SK-N-SH (cell line): Measurements from ENCODE around the gene LEMD1. TPM values are rescaled to one million over a fixed set of nuclear protein-coding genes. Genes with fewer than 3 reads are reported as not detected.

Experiments
- CTCF ChIA-PET: fragments of 300-600, 350-600 bp; formaldehyde crosslinking; extraction: SDS; loops from one replicate; lab custom pipeline; 2021; lab: Yijun Ruan, JAX
- POLR2A ChIA-PET: fragments of 350-600 bp; sonication (Branson Sonifier 250); formaldehyde crosslinking; extraction: SDS; loops from one replicate; lab custom pipeline; 2020; ENCODE audit warnings: antibody characterized with exemption, inconsistent platforms; lab: Yijun Ruan, JAX
- DNase-seq: peaks from one replicate; pipeline ENCODE4 v3.0.0; 2012
- H2AFZ ChIP-seq: fragments of 200-600 bp; sonication (generic); 2 replicates; pipeline ENCODE4 v1.8.1; 2016; ENCODE audit warnings: antibody characterized with exemption, mild to moderate bottlenecking, low read depth
- H3F3A ChIP-seq: fragments of 200-600 bp; sonication (generic); replicated peaks from 2 replicates; pipeline ENCODE3; 2016; ENCODE audit warnings: antibody characterized with exemption, mild to moderate bottlenecking; ENCODE audit not compliant: insufficient read depth
- H3K27ac ChIP-seq, 2 experiments: fragments of 200-500 bp in 1 of 2; fragments of 200-600 bp in 1 of 2; sonication (Bioruptor generic) in 1 of 2; sonication (generic), shearing (Covaris generic) in 1 of 2; 2 replicates each; pipeline versions ENCODE4 v1.5.1 to v1.6.1; 2014 to 2016; ENCODE audit warnings: low read depth in 2 of 2, inconsistent platforms in 1 of 2, low read length in 1 of 2, mild to moderate bottlenecking in 1 of 2, mixed read lengths in 1 of 2
- H3K27me3 ChIP-seq: fragments of 200-600 bp; sonication (generic), shearing (Covaris generic); 2 replicates; pipeline ENCODE4 v1.6.1; 2016; ENCODE audit warnings: mixed run types; ENCODE audit not compliant: insufficient read depth
- H3K36me3 ChIP-seq, 2 experiments: fragments of 200-500 bp in 1 of 2; fragments of 200-600 bp in 1 of 2; sonication (Bioruptor generic) in 1 of 2; sonication (generic) in 1 of 2; replicated peaks in 1 of 2; 2 replicates each; pipeline versions ENCODE3 to v1.5.1; 2014 to 2016; ENCODE audit warnings: low read length in 1 of 2, mild to moderate bottlenecking in 1 of 2; ENCODE audit not compliant: insufficient read depth in 2 of 2, control insufficient read depth in 1 of 2
- H3K4me1 ChIP-seq, 2 experiments: fragments of 200-500 bp in 1 of 2; fragments of 200-600 bp in 1 of 2; sonication (Bioruptor generic) in 1 of 2; sonication (generic), shearing (Covaris generic) in 1 of 2; 2 replicates each; pipeline versions ENCODE4 v1.5.1 to v1.6.1; 2014 to 2016; ENCODE audit warnings: low read depth in 1 of 2, low read length in 1 of 2, mixed run types in 1 of 2; ENCODE audit not compliant: insufficient read depth in 2 of 2, control insufficient read depth in 1 of 2
- H3K4me2 ChIP-seq: fragments of 200-600 bp; sonication (generic), shearing (Covaris generic); 2 replicates; pipeline ENCODE4 v1.6.1; 2017; ENCODE audit warnings: mixed run types
- H3K4me3 ChIP-seq, 2 experiments: fragments of 200-500 bp in 1 of 2; fragments of 200-600 bp in 1 of 2; sonication (Bioruptor generic) in 1 of 2; sonication (generic), shearing (Covaris generic) in 1 of 2; 2 replicates each; pipeline versions ENCODE4 v1.5.1 to v1.8.1; 2014 to 2016; ENCODE audit warnings: low read depth in 2 of 2, inconsistent platforms in 1 of 2, low read length in 1 of 2, mild to moderate bottlenecking in 1 of 2, mixed read lengths in 1 of 2, moderate library complexity in 1 of 2
- H3K79me2 ChIP-seq: fragments of 200-600 bp; sonication (generic); 2 replicates; pipeline ENCODE4 v1.8.1; 2017; ENCODE audit warnings: mild to moderate bottlenecking; ENCODE audit not compliant: insufficient read depth
- H3K9ac ChIP-seq: fragments of 200-600 bp; sonication (generic); 2 replicates; pipeline ENCODE4 v1.6.1; 2017; ENCODE audit warnings: mixed run types
- H3K9me2 ChIP-seq: fragments of 200-600 bp; sonication (generic); 2 replicates; pipeline ENCODE4 v1.6.1; 2017; ENCODE audit warnings: mixed run types
- H3K9me3 ChIP-seq: fragments of 200-600 bp; sonication (generic); 2 replicates; pipeline ENCODE4 v1.6.1; 2017; ENCODE audit warnings: mixed run types, mild to moderate bottlenecking, moderate library complexity
- H4K20me1 ChIP-seq: fragments of 200-600 bp; sonication (generic); 2 replicates; pipeline ENCODE4 v1.6.1; 2017; ENCODE audit warnings: mild to moderate bottlenecking, mixed run types; ENCODE audit not compliant: insufficient read depth
- CHD2 ChIP-seq: fragments of 150-350 bp; IDR thresholded peaks from 2 replicates; pipeline ENCODE4 v1.6.1; 2018; ENCODE audit warnings: low read length; ENCODE audit not compliant: partially characterized antibody
- ELF1 ChIP-seq: IDR thresholded peaks from 2 replicates; pipeline ENCODE4 v1.4.0; 2012
- EP300 ChIP-seq, 2 experiments: IDR thresholded peaks; 2 replicates each; pipeline versions ENCODE4 v1.4.0 to v1.6.1; 2012; ENCODE audit warnings: borderline replicate concordance in 1 of 2, low read depth in 1 of 2, low read length in 1 of 2
- EZH2phosphoT487 ChIP-seq: fragments of 200-600 bp; sonication (generic); IDR thresholded peaks from 2 replicates; pipeline ENCODE4 v1.6.1; 2017; ENCODE audit warnings: low read depth, mixed run types, mild to moderate bottlenecking, antibody characterized with exemption, moderate library complexity, borderline replicate concordance
- FOSL2 ChIP-seq: IDR thresholded peaks from 2 replicates; pipeline ENCODE4 v1.4.0; 2012; ENCODE audit warnings: low read depth, mild to moderate bottlenecking, moderate library complexity, borderline replicate concordance
- GABPA ChIP-seq: IDR thresholded peaks from 2 replicates; pipeline ENCODE4 v1.4.0; 2012; ENCODE audit warnings: low read depth, mild to moderate bottlenecking
- GATA2 ChIP-seq: sonication (generic); formaldehyde crosslinking; IDR thresholded peaks from 2 replicates; pipeline ENCODE4 v1.5.0; 2020; ENCODE audit warnings: mild to moderate bottlenecking, missing genetic modification reagents
- POLR2AphosphoS5 ChIP-seq: IDR thresholded peaks from 2 replicates; pipeline ENCODE4 v1.6.1; 2012; ENCODE audit warnings: low read depth, low read length
- RFX5 ChIP-seq: IDR thresholded peaks from 2 replicates; pipeline ENCODE4 v1.6.1; 2012; ENCODE audit warnings: mild to moderate bottlenecking, improper control_type of control experiment, low read length
- RXRA ChIP-seq: IDR thresholded peaks from 2 replicates; pipeline ENCODE4 v1.4.0; 2012; ENCODE audit warnings: low read depth, mild to moderate bottlenecking, borderline replicate concordance
- SIN3A ChIP-seq: IDR thresholded peaks from 2 replicates; pipeline ENCODE4 v1.6.1; 2012; ENCODE audit warnings: low read depth, mild to moderate bottlenecking, low read length, moderate library complexity, borderline replicate concordance
- SMC3 ChIP-seq: IDR thresholded peaks from 2 replicates; pipeline ENCODE4 v1.6.1; 2012; ENCODE audit warnings: low read depth, low read length, improper control_type of control experiment
- TCF12 ChIP-seq: IDR thresholded peaks from 2 replicates; pipeline ENCODE4 v1.4.0; 2012
- ZBTB33 ChIP-seq: IDR thresholded peaks from 2 replicates; pipeline ENCODE4 v1.4.0; 2012; ENCODE audit warnings: low read depth, borderline replicate concordance
- WGBS: methylation state at CpG from one replicate; pipeline ENCODE4 v1.1.6; 2017; ENCODE audit warnings: low lambda C conversion rate; 5-methylcytosine and 5-hydroxymethylcytosine counted together
- polyA plus RNA-seq, 3 experiments: library from polyadenylated mRNA; depleted of rRNA; stranded (reverse); fragments of >200 nt; gene quantifications; 2 replicates each; pipeline ENCODE4 v1.2.3, GENCODE V29; 2012
- TF ChIP-seq, protein P1 (sequence below): IDR thresholded peaks from 2 replicates; pipeline ENCODE4; 2012
- TF ChIP-seq, protein P2 (sequence below): IDR thresholded peaks from 2 replicates; pipeline ENCODE4 v1.4.0; 2012; ENCODE audit warnings: low read depth
- TF ChIP-seq, protein P3 (sequence below): fragments of 150-350 bp; IDR thresholded peaks from 2 replicates; pipeline ENCODE4 v1.6.1; 2017; ENCODE audit warnings: antibody characterized with exemption, low read length, low read depth, borderline replicate concordance
- TF ChIP-seq, protein P4 (sequence below): IDR thresholded peaks from 2 replicates; pipeline ENCODE4 v1.6.1; 2012; ENCODE audit warnings: mild to moderate bottlenecking, low read depth, low read length, moderate library complexity

Gene LEMD1
- polyA plus RNA-seq, 1 of the 3 experiments (the other 2 are of a cell fraction), result not detected

DNA sequence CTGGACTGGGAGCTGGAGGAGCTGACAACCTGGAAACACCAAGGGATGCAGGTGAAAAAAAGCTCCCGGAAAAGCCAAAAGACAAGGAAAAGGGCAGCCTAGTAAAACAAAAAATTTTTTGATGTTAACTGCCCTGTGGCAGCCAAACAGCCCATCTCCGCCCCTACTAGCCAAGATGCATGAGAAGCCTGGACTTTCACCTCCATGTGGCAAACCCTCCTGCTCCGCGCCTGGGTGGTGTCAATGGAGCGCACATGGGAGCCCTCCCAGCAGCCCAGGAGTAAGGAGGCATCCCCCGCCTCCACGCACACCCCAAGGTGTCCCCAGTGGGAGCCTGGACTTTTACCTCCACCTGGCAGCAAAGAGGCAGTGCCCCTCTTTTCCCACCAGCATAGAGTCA lies 30.5 kb downstream of the LEMD1 start:
- Histone ChIP-seq H3K79me2 (no peaks in the 10 kb centered on the region), H3K27ac (no peak overlapping the region), H3F3A (no peaks in the 10 kb centered on the region), H3K27me3 (no peaks in the 10 kb centered on the region; the same call in 1 of the 2 replicates), H3K9ac (no peak overlapping the region), H3K36me3 (no peaks in the 10 kb centered on the region), H3K9me2 (no peaks in the 10 kb centered on the region), H2AFZ (no peak overlapping the region), H4K20me1 (no peaks in the 10 kb centered on the region), H3K4me2 (no peak overlapping the region), H3K4me3 (no peak overlapping the region), H3K4me1 (no peaks in the 10 kb centered on the region; a peak in 1 of 4 replicates), H3K9me3 (no peaks in the 10 kb centered on the region)
- no peak for DNase-seq
- POLR2A ChIA-PET, result no interaction called here
- TF ChIP-seq CHD2, result no peak
- no peak for TF ChIP-seq RFX5
- TF ChIP-seq ZBTB33, result no peak
- TF ChIP-seq TCF12, result no peak
- TF ChIP-seq, protein P1, sequence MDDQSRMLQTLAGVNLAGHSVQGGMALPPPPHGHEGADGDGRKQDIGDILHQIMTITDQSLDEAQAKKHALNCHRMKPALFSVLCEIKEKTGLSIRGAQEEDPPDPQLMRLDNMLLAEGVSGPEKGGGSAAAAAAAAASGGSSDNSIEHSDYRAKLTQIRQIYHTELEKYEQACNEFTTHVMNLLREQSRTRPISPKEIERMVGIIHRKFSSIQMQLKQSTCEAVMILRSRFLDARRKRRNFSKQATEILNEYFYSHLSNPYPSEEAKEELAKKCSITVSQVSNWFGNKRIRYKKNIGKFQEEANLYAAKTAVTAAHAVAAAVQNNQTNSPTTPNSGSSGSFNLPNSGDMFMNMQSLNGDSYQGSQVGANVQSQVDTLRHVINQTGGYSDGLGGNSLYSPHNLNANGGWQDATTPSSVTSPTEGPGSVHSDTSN, result no peak
- TF ChIP-seq, protein P2, sequence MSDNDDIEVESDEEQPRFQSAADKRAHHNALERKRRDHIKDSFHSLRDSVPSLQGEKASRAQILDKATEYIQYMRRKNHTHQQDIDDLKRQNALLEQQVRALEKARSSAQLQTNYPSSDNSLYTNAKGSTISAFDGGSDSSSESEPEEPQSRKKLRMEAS, result no peak
- TF ChIP-seq, protein P3, sequence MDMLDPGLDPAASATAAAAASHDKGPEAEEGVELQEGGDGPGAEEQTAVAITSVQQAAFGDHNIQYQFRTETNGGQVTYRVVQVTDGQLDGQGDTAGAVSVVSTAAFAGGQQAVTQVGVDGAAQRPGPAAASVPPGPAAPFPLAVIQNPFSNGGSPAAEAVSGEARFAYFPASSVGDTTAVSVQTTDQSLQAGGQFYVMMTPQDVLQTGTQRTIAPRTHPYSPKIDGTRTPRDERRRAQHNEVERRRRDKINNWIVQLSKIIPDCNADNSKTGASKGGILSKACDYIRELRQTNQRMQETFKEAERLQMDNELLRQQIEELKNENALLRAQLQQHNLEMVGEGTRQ, result no peak
- TF ChIP-seq GATA2 (CRISPR knock-in tag), result no peak
- no peak for TF ChIP-seq GABPA
- TF ChIP-seq POLR2AphosphoS5, result no peak
- TF ChIP-seq, protein P4, sequence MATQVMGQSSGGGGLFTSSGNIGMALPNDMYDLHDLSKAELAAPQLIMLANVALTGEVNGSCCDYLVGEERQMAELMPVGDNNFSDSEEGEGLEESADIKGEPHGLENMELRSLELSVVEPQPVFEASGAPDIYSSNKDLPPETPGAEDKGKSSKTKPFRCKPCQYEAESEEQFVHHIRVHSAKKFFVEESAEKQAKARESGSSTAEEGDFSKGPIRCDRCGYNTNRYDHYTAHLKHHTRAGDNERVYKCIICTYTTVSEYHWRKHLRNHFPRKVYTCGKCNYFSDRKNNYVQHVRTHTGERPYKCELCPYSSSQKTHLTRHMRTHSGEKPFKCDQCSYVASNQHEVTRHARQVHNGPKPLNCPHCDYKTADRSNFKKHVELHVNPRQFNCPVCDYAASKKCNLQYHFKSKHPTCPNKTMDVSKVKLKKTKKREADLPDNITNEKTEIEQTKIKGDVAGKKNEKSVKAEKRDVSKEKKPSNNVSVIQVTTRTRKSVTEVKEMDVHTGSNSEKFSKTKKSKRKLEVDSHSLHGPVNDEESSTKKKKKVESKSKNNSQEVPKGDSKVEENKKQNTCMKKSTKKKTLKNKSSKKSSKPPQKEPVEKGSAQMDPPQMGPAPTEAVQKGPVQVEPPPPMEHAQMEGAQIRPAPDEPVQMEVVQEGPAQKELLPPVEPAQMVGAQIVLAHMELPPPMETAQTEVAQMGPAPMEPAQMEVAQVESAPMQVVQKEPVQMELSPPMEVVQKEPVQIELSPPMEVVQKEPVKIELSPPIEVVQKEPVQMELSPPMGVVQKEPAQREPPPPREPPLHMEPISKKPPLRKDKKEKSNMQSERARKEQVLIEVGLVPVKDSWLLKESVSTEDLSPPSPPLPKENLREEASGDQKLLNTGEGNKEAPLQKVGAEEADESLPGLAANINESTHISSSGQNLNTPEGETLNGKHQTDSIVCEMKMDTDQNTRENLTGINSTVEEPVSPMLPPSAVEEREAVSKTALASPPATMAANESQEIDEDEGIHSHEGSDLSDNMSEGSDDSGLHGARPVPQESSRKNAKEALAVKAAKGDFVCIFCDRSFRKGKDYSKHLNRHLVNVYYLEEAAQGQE, result no peak
- no peak for TF ChIP-seq RXRA
- TF ChIP-seq ELF1, result no peak
- no peak for TF ChIP-seq SMC3
- no peak for TF ChIP-seq EZH2phosphoT487
- no peak for TF ChIP-seq EP300 (IDR thresholded peaks at IDR 0.05; ENCODE audit: borderline replicate concordance in 1 of 2, low read depth in 1 of 2, low read length in 1 of 2)
- TF ChIP-seq FOSL2, result no peak
- no peak for TF ChIP-seq SIN3A
- CTCF ChIA-PET, result interaction anchor here (2.0 to 2.6 kb wide), 2 partner anchors 95 to 133 kb away, joined by 10 to 28 read pairs; no protein-coding TSS in a partner anchor
- WGBS, result 70% methylated on average over 7 of the region's 7 CpGs
